Stimulated activated CD8-positive, alpha-beta memory T cell treated with anti-CD3 and anti-CD28 coated beads, Interleukin-7, amount 100 ng/mL, for 4 hours (primary cell): Measurements from ENCODE around the gene SYNGR1.
"Not testable (repeated sequence)": the region's sequence is repeated elsewhere in the genome, so short reads cannot be mapped to it uniquely, and the experiment has no call there.

Experiments used
- DNase-seq, 2 donors: peaks; one replicate each; pipeline ENCODE4 v3.0.0-alpha.2; 2020; ENCODE audit warnings: low read depth in 2 of 2

Gene SYNGR1

GRCh38 chr22:39405346-39406085 is 55.7 kb downstream of the SYNGR1 start:
- DNase-seq, result peak; percentile 27 to 29

- DNase-seq, result no peak
Measured at GRCh38 chr22:39408173-39408572, 58.4 kb downstream of the SYNGR1 start.

DNA sequence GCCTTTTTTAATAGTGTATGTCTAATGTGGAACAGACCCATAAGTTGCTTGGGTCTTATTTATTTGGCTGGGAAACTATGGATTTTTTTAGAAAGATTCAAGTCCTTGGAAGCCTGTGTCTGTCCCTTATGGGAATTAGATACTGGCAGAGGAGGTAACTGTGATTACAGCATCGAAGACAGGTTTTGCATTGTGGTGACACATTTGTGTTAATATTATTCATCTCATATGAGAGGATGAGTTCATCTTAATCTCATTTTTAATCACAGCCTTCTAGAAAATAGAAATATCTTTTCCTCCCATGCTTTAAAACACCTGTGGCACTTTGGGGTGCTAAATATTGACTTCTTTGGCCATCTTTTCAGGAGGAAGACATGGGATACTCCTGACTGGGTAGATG is 59.0 kb downstream of the SYNGR1 start:
- no peak for DNase-seq

GRCh38 chr22:39409516-39410029 is 59.8 kb downstream of the SYNGR1 start:
- no peak for DNase-seq

- DNase-seq, result no peak
Measured at GRCh38 chr22:39410264-39410663, 60.5 kb downstream of the SYNGR1 start.

DNA sequence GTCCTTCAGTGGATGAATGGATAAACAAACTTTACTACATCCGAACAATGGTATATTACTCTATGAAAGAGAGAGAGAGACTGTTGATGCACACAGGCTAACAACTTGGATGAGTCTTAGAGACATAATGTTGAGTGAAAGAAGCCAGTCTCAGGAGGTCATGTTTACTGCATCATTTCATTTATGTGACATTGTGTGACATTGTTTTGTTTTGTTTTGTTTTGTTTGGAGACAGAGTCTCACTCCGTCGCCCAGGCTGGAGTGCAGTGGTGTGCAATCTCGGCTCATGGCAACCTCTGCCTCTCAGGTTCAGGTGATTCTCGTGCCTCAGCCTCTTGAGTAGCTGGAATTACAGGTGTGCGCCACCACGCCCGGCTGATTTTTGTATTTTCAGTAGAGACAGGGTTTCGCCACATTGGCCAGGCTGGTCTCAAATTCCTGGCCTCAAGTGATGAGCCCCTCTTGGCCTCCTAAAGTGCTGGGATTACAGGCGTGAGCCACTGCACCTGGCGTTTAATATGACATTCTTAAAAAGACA is 62.1 kb downstream of the SYNGR1 start:
- not testable (repeated sequence) for DNase-seq

GRCh38 chr22:39413204-39413603 is 63.4 kb downstream of the SYNGR1 start:
- DNase-seq, result not testable (repeated sequence)

- no peak for DNase-seq
Measured at GRCh38 chr22:39414377-39414776, 64.6 kb downstream of the SYNGR1 start.

DNA sequence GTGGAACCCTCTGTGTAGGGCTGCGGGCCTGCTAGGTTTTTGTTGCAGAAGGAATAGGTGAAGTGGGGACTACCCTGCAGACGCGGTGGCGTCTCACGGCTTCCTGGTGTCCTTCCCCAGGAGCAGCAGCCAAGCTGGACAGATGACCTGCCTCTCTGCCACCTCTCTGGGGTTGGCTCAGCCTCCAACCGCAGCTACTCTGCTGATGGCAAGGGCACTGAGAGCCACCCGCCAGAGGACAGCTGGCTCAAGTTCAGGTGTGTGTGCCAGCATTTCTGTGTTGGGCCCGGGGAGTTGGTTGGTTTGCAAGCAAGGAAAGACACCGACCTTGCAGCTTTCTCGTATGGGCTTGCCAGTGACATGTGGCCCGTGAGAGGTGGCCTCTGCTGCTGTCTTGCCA is 65.1 kb downstream of the SYNGR1 start:
- DNase-seq, result no peak

- DNase-seq, result no peak
Measured at GRCh38 chr22:39415506-39415905, 65.7 kb downstream of the SYNGR1 start.

DNA sequence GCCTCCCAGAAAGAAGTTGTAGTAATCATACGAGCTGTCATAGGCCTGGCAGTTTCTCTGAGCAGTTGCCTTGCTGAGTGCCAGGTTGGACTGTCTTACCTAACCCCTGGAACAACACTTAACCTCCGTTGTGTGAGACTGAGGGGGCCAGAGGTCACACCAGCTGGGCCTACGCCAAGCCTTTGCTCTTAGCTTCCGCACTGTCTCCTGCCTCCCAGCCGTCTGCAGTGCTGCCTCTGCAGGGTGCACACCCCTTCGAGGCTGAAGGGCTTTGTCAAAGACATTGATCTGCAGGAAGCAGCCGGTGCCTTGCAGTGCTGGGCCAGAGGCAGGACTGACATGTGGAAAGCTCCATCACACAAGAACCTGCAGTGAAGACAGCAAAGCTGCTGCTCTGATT is 66.5 kb downstream of the SYNGR1 start:
- no peak for DNase-seq

GRCh38 chr22:39417641-39418040 is 67.8 kb downstream of the SYNGR1 start:
- DNase-seq, result no peak

- DNase-seq, result no peak
Measured at GRCh38 chr22:39418696-39419095, 68.9 kb downstream of the SYNGR1 start.

GRCh38 chr22:39419096-39419495 is 69.3 kb downstream of the SYNGR1 start:
- no peak for DNase-seq

- DNase-seq, result no peak
Measured at GRCh38 chr22:39419911-39420310, 70.1 kb downstream of the SYNGR1 start.

GRCh38 chr22:39421691-39422090 is 71.9 kb downstream of the SYNGR1 start:
- no peak for DNase-seq

DNA sequence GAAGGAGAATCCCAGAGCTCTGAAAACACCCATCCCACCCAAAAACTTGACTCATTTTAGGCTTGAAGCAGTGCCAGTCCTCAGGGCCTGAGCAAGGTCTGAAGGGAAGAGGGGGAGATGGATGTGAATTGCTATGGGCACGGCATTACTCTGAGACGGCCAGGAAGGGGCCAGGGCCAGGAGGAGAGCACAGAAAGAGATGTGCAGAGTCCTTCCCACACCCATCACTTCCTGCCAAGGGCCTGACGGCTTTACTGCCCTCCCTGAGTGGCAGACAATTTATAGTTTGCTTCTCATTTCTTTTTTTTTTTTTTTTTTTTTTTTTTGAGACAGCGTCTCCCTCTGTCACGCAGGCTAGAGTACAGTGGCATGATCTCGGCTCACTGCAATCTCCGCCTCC is 72.3 kb downstream of the SYNGR1 start:
- no peak for DNase-seq

DNA sequence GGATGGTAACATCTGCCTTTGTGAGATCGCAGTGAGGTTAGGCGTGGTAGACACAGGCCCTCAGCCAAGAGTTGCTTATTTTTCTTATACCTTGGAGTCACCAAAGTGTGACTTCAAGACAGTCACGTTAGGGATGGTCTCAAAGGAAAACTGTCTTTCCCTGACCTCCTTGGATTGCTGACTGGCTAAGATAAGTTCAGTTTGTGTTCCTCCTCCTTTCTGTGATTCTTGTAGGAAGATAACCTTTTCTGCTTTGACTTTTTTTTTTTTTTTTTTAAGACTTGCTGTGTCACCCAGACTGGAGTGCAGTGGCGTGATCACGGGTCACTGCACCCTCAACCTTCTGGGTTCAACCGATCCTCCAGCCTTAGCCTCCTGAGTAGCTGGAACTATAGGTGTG is 72.9 kb downstream of the SYNGR1 start:
- DNase-seq, result no peak

GRCh38 chr22:39423976-39424375 is 74.2 kb downstream of the SYNGR1 start:
- no peak for DNase-seq

- DNase-seq, result no peak
Measured at GRCh38 chr22:39426380-39427043, 76.7 kb downstream of the SYNGR1 start.

DNA sequence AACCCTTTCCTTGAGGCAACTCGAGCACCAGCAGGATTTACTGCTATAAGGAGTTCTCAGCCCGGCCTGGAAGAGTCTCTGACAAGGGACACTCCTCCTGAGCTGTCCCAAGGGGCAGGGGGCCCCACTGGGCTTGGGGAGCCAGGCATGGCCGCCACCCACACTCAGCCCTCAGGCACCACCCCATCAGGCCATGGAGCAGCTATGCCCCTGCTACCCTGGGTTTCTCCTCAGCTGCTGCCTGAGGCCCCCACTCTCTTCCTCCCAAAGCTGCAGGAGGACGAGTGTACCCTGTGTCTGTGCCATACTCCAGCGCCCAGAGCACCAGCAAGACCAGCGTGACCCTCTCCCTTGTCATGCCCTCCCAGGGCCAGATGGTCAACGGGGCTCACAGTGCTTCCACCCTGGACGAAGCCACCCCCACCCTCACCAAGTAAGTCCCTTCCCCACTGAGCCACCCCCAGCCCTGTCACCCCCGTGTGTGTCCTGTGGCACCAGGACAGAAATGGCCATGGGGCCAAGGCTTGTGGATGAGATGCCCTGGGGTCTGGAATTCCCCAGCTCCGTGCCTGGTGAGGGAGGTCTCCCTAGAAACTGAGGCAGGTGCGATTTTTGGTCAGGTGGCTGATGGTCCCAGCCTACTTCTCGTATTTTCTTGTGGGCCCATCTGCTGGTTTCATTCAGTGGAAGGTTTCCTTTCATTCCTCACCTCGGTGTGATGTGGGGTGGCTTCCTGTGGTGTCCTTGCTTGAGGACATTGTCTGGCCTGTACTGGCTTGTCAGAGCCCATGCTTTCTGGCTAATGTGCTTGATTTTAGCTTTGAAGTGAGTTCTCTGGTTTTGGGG is 78.2 kb downstream of the SYNGR1 start:
- DNase-seq, result no peak

DNA sequence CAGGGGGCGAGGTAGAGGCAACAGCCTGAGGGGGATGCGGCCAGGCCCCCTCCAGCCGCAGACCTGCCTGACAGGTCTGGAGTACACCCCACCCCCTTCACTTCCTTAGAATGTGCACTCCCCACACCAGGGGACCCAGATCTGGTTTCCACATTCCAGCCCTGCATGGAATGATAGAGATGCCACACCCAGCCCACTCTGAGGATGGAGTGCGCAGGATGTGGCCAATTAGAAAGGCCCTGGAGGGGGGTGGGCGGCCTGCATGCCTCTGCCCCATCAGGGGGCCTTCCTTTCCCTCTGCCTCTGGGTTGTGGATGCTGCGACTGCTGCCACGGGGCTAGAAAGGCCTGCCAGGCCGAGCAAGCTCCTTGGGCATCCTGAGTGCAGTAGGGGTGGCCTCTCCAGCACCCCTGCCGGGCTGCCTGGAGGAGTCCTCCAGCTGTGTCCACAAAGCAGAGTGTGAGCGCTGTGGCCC is 78.8 kb downstream of the SYNGR1 start:
- no peak for DNase-seq
